ENCODE results near the gene PISD.
"Not testable (repeated sequence)": the region's sequence is repeated elsewhere in the genome, so short reads cannot be mapped to it uniquely, and the experiment has no call there.

Gene PISD

DNA sequence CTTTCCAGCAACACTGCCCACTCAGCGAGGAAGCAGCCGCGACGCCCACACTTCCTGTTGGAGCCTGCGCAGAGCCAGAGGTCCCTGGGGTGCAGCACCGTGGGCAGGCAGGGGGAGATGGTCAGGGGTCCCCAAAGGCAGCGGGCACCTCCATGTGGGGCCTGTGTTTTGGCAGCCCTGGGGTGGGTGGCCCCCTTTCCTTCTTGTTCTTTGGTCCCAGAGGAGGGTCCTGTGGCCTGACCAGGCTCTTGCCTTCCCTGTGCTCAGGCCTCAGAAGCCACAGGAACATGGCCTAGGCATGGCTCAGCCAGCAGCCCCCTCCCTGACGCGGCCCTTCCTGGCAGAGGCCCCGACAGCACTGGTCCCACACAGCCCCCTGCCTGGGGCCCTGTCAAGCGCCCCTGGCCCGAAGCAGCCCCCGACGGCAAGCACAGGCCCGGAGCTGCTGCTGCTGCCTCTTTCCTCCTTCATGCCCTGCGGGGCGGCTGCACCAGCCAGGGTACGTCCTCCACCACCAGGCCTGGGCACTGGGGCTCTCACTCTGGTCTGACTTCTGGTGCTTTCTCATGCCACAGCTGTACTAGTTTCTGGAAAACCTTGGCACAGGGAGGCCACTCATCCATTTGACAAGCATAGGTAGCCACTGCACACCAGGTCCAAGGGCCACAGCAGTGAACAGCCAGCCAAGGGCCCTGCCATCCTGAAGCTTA is 47.1 kb downstream of the PISD start:
- DNase-seq: no peak
- intact Hi-C loops (cut with DNase I): no loop called here

DNA sequence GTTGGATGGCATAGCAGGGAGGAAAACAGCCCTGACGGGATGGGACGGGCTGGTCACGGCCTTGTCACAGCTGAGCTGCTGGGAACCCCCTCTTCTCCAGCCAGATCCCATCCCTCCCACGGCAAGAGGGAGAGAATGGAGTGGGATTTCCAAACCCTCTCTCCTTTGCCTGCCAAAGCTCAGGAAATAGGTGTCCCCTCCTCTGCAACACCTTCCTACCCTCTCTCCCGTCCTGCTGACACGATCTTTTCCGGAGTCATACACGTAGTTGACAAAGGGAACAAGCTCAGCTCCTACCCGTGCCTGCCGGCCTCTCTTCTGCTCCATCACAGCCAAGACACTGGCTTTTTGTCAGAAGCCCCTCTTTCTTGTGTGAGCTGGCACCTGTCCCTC is 48.1 kb downstream of the PISD start:
- intact Hi-C loops (cut with DNase I): no loop called here
- DNase-seq: no peak

DNA sequence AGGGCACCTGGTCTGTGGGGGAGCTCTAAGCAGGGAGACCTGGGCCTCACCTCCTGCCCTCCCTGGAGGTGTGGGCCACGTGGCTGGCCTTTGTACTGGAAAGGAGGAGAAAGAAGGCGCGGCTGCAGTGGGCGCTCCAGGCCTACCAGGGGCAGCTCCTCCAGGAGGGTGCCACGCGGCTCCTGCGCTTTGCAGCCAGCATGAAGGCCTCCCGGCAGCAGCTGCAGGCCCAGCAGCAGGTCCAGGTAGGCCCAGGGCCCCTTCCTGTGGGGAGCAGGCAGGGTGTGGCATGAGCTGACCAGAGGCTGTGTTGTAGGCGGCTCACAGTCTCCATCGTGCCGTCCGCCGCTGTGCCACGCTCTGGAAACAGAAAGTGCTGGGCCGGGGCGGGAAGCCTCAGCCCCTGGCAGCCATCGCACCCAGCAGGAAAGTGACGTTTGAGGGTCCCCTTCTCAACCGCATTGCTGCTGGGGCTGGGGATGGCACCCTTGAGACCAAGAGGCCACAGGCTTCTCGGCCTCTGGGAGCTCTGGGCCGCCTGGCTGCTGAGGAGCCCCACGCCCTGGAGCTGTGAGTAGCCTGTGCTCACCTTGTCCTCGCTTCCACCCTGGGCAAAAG is 48.6 kb downstream of the PISD start:
- peak in 1 of 42 donors; percentile 9 for DNase-seq
- intact Hi-C loops (cut with DNase I): no loop called here

DNA sequence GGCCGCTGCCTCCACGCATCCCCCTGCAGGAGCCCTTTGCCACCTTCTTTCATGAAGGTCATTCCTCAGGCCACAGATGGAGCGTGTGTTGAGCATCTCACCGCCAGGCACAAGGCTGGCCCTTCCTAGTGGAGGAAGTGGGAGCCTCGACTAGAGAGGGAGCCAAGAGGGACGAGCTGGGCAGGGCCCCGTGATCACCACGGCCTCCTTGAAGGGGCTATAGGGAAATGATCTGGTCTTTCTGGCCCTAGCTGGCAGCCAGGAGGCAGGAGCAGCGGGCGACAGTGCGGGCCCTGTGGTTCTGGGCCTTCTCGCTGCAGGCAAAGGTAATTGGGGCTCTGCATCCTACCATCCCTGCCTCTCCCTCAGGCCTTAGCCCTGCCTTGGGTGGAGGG is 49.1 kb downstream of the PISD start:
- peak in 1 of 42 donors; percentile 8 for DNase-seq
- intact Hi-C loops (cut with DNase I): no loop called here

DNA sequence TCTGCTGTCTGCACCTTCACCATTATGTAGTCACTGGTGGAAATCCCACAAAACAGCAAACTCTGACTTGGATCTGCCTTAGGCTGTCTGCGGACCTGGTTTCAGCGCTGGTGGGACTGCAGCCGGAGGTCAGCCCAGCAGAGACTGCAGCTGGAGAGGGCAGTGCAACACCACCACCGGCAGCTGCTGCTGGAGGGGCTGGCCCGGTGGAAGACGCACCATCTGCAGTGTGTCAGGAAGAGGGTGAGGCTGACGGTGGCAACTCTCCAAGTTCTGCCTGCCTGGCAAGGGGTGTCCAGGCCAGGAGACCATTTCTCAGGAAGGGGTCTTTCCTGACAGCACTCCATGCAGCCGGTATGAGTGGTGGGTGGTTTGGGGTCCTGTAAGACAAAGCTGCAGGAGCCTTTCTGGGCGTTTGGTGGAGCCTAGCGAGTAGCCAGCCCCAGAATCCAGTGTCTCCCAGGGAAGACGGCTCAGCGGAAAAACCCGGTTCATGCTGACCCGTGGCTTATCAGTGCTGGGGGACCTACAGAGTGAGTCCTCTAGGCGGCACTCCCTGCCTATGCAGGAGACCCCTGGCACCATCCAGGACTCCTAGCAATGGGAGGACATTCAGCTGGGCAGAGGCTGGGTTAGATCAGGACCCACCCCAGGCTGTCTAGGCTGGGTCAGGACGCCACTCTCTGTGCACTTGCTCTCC is 50.8 kb downstream of the PISD start:
- intact Hi-C loops (cut with DNase I): no loop called here
- DNase-seq: peak in 2 of 42 donors; percentile 14 to 36

DNA sequence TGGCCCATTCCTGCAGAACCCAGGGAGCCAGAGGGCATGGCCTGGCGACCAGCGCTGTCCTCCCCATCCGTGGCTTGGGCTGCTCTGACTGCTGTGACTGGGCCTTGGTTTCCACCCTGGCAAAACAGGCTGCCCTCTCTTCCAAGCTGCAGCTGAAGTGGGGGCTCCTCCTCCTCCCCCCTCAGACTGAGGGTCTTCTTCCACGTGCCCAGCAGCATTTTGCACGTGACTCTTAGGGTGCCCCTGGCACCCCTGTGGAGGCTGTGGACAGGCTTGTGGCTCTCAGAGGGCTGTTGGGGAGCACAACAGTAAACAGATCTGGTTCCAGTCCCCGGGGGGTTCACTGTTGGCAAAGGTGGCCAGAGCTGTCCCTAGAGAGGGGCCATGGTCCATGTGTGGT is 51.4 kb downstream of the PISD start:
- intact Hi-C loops (cut with DNase I): no loop called here

DNA sequence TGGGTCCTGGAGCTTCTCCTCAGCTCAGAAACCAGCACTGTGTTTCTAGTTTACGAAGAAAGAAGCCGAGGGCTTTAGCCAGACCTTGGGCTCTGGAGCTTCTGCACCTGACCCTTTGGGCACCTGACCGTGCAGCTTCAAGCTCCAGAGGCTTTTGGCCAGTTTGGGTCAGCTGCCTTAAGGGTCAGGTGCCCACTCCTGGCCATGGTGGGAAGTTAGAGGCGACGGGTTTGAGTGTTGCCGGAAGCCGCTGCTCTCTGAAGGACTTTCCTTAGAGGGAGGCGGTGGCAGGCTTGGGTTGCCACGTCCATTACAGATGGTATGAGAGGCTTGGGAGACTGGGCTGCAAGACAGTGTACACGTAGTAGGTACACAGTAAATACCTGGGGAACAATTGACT is 52.3 kb downstream of the PISD start:
- peak in 5 of 42 donors; percentile 13 to 28 (median 22) for DNase-seq
- intact Hi-C loops (cut with DNase I): no loop called here

More for the DNA sequence above, 51.4 kb downstream of the PISD start:
- no peak for DNase-seq

DNA sequence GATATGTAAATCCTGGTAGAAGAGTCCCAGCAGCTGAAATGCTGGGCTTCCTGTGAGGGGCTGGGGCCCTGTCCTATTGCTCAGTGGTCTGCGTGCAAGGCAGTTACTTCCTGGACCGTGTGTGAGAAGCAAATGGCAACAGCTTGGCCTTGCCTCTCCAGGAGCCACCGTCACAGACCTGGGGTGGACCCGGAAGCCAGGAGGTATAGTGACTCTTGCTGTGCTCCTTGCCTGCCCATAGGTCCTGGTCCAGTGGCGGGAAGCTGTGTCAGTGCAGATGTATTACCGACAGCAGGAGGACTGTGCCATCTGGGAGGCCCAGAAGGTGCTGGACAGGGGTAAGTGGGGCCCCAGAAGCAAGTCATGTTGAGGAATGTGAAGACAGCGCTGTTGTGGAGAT is 54.3 kb downstream of the PISD start:
- DNase-seq: peak in 5 of 42 donors; percentile 5 to 40 (median 24)
- intact Hi-C loops (cut with DNase I): no loop called here

DNA sequence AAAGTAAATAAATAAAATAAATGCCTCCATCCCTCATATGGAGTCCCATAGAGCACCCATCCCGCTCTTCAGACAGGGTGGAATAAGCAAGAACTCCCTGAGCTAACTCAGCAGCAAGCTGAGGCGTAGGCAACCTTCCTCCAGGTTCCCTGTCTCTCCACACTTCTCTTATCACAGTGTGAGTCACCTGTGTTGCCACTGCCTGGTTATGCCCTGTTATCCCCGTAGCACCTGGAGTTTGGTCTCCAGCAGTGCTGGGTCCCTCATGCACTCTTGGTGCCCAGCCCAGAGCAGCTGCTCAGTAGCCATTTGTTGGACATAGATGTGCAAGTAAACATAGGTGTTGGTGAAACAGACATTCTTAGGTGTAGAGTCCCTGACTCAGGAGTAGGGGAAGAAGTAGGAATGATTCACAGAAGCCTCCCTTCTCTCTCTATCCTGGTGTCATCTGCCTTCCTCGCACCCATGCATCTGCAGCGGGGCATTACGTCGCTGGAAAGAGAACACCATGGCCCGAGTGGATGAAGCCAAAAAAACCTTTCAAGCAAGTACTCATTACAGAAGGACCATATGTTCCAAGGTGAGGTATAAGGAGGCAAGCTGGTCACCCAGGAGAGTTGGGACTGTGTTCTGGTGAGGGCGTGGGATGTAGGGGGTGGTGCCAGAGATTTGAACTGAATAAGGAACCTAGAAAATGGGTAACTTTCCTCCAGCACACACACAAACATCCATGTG is 56.0 kb downstream of the PISD start:
- peak in 33 of 42 donors; percentile 22 to 91 (median 66) for DNase-seq
- intact Hi-C loops (cut with DNase I): no loop called here

DNA sequence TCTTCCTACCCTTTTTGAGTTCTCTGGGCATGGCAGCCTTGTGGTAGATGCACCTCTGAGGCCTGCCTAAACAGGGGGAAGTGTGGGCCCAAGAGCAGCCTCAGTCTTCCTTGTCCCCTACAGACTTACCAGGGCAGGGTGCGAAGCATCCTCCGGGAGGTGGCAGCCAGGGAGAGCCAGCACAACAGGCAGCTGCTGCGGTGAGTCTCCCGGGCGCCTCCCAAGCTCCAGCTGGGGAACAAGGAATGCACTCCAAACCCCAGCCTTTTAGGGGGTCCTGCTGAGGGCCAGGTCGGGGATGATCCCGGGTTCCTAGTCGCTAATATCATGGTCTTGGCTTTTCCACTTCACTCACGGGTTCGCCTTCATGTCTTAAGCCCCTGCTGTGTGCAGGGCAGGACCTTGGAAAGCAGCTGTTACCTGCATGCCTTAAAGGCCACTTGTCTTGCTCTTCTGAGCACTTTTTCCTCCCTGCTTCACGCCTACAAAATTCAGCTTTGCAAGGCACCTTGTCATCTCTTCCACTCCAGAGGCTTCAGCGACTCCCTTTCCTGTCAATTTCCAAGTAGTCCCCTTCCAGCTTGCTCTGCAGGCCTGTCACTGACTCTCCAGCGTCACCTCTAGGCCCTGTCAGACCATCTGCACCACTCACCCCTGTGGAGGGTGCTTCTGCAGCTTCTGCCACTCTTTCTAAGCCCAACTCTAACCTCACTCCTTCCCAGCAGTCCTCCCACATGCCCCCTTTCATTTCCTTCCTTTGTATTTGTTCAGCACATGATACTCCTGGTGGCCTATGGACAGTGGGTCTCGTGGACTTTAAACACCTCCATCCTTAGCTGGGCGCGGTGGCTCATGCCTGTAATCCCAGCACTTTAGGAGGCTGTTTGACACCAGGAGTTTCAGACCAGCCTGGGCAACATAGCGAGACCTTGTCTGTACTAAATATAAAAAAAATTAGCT is 57.0 kb downstream of the PISD start:
- intact Hi-C loops (cut with DNase I): no loop called here
- peak in 10 of 42 donors; percentile 23 to 63 (median 44) for DNase-seq

DNA sequence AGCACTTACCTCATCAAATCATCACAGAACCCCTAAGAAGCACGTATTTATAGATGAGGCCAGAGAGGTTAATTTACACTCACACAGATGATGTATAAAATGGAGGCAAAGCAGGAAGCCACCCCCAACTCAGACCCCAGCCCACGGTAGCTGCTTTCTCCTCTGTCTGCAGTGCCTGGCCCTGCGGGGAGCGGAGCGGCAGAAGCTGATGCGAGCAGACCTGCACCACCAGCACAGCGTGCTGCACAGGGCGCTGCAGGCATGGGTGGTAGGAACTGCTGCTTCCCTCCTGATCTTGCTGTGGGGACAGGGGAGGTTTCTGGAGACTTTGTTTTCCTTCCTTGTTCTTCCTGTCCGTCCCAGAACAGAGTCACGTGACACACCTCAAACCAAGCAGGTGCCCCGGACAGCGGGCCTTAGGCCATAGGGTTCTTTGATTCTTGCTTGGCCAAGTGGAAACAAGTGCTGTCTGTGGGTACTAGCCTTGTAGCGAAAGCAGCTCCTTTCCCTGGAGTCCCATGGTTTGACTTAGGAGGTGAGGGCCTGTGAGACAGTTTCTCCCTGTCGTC is 57.8 kb downstream of the PISD start:
- intact Hi-C loops (cut with DNase I): no loop called here
- DNase-seq: peak in 8 of 42 donors; percentile 17 to 50 (median 37)

DNA sequence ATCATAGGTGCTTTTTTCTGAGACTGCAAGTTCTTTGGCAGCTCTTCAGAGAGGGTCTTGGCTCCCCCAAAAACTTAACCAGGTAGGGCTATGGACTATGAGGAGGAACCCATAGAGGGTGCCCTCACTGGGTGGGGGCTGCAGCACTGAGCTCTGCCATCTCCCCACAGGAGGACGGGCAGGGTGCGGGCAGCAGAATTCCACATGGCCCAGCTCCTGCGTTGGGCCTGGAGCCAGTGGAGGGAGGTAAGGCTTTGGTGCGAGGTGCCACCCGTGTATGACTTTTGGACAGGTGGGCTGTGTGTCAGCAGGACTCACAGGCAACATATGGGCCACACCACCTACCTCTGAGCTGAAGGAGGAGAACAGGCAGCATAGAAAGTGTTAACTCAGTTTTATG is 58.4 kb downstream of the PISD start:
- intact Hi-C loops (cut with DNase I): no loop called here
- peak in 4 of 42 donors; percentile 7 to 31 (median 24) for DNase-seq

DNA sequence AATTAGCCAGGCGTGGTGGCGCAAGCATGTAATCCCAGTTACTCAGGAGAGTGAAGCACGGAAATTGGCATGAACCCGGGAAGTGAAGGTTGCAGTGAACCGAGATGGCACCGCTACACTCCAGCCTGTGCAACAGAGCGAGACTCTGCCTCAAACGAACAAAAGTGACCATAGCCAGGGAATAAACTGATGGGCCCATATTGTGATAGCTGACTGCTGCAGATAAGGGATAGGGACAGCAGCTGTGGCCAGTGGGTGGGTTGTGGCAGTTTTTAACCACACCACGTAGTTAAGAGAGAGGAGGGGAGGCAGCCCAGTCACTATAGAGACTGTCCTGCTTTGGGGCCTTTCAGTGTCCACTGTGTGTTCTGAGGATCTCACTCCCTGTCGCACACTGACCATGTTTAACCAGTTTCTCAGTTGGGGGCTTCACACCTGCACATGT is 58.9 kb downstream of the PISD start:
- intact Hi-C loops (cut with DNase I): no loop called here
- peak in 2 of 42 donors; percentile 4 to 7 for DNase-seq

DNA sequence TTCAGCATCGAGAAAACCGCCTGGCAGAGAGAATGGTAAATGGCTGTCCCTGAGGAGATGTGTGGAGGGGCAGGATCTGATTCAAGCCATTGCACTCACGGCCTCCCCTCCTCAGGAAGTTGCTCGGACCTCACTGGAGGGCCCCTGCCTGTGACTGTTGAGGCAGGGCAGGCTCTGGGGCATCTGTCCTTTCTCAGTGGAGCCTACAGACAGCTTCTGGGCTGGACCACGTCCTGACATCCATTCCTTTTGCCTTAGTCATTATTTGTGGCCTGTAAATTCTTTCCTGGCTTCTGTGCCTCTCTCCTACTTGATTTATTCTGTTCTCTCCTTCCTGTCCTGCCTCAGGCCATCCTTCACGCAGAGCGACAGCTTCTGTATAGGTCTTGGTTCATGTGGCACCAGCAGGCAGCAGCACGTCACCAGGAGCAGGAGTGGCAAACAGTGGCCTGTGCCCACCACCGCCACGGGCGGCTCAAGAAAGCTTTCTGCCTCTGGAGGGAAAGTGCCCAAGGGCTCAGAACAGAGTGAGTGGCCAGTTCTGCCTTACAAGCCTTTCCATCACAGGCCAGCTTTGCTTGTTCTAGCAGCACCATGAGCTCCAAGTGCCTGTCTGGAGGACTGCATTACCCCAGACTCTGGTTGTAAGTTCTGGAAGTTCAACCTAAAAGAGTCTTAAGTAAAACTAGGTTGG is 59.6 kb downstream of the PISD start:
- peak in 4 of 42 donors; percentile 5 to 30 (median 22) for DNase-seq
- intact Hi-C loops (cut with DNase I): no loop called here

DNA sequence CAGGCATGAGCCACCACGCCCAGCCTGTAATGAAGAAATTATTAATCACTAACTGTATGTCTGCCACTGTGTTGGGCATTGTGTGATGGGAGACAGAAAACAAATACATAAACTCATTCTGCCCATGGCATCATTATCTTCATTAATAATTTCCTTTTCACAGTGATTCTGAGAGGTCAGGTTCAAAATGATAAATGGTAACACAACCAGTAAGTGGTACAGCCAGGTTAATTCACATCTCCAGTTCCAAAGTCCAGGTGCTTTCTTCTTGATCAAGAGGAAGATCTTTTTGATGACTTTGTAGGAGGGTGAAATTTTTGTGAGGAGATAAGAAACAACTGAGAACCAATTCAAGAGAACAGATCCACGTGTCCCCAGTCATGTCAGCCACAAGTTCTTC is 66.7 kb downstream of the PISD start:
- intact Hi-C loops (cut with DNase I): no loop called here

DNA sequence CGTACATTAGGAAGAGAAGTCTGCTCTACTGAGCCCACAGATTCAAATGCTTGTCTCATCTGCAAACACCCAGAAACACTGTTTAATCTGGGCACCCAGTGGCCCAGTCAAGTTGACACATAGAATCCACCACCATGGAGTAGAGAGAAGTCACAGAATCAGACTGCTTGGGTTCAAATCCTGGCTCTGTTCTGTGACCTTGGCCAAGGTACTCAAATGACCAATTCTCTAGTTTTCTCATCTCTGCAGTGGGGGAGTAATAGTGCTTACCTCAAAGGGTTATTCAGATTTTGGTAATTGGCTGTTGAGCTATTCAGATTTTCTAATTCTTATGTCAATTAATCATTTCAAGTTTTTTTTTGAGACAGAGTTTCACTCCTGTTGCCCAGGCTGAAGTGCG is 71.9 kb downstream of the PISD start:
- intact Hi-C loops (cut with DNase I); DNase-seq: not testable (repeated sequence)

More for the DNA sequence above, 66.7 kb downstream of the PISD start:
- DNase-seq: no peak

DNA sequence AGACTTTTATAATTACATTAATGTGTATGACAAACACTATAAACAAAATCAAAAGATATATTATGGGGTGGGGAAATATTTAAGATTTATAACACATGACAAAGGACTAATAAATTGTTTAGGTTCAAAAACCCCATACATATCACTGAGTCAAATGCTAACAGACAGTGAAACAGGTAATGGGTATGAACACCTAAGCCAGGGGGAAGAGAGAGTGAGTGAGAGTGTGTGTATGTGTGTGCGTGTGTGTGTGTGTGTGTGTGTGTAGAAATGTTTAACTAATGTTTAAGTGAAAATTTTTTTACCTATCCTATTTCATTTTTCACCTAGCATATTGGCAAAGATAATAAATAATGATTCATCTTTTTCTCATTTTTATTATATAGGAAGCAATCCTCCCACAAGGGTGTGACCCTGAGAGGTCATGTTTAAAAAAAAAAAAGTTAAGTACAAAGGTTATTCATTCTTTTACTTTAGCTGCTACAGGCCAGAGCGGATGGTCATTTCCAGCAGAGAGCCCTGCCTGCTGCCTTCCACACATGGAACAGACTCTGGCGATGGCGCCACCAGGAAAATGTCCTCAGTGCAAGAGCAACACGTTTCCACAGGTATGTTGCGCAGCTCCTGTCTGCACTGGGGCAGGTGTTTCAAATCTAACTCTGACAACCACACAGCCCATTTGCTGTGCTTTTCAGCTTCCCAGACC is 72.9 kb downstream of the PISD start:
- no peak for DNase-seq
- intact Hi-C loops (cut with DNase I): no loop called here

Measured in head of caudate nucleus (tissue), 42 donors.